Smooth muscle cell (in vitro differentiated cells): Measurements from ENCODE around the gene MYRIP. TPM values are rescaled to one million over a fixed set of nuclear protein-coding genes. Genes with fewer than 3 reads are reported as not detected.

Experiments
- DNase-seq: peaks from one replicate; lab custom pipeline; 2025; ENCODE audit not compliant: unreplicated experiment; lab: John Stamatoyannopoulos, UW
- H2AFZ ChIP-seq: fragments of 200-600 bp; sonication (generic); 2 replicates; pipeline ENCODE4 v1.6.0; 2016; ENCODE audit warnings: antibody characterized with exemption, low read depth, mild to moderate bottlenecking
- H3F3A ChIP-seq: fragments of 200-600 bp; sonication (generic); 2 replicates; pipeline ENCODE4 v1.6.0; 2017; ENCODE audit warnings: antibody characterized with exemption, low read depth
- H3K27ac ChIP-seq: fragments of 200-600 bp; sonication (generic); 2 replicates; pipeline ENCODE4 v1.5.1; 2016; ENCODE audit warnings: low read depth, mild to moderate bottlenecking
- H3K27me3 ChIP-seq: fragments of 200-600 bp; sonication (generic); 2 replicates; pipeline ENCODE4 v1.6.1; 2016; ENCODE audit warnings: low read depth, mild to moderate bottlenecking
- H3K36me3 ChIP-seq: fragments of 200-600 bp; sonication (generic); 2 replicates; pipeline ENCODE4 v1.5.1; 2016; ENCODE audit warnings: low read depth
- H3K4me1 ChIP-seq: fragments of 200-600 bp; sonication (generic); 2 replicates; pipeline ENCODE4 v1.5.1; 2016; ENCODE audit warnings: low read depth
- H3K4me2 ChIP-seq: fragments of 200-600 bp; sonication (generic); 2 replicates; pipeline ENCODE4 v1.6.0; 2016; ENCODE audit warnings: mild to moderate bottlenecking
- H3K4me3 ChIP-seq: fragments of 200-600 bp; sonication (generic); 2 replicates; pipeline ENCODE4 v1.5.1; 2016; ENCODE audit warnings: mild to moderate bottlenecking
- H3K79me2 ChIP-seq: fragments of 200-600 bp; sonication (generic); 2 replicates; pipeline ENCODE4 v1.6.0; 2016; ENCODE audit warnings: low read depth, mild to moderate bottlenecking
- H3K9ac ChIP-seq: fragments of 200-600 bp; sonication (generic); 2 replicates; pipeline ENCODE4 v1.6.0; 2016; ENCODE audit warnings: low read depth
- H3K9me3 ChIP-seq: fragments of 200-600 bp; sonication (generic); replicated peaks from 2 replicates; pipeline ENCODE4 v1.5.1; 2016; ENCODE audit warnings: low read depth
- H4K20me1 ChIP-seq: fragments of 200-600 bp; sonication (generic); 2 replicates; pipeline ENCODE4 v1.6.0; 2016; ENCODE audit warnings: low read depth
- CTCF ChIP-seq: fragments of 200-600 bp; sonication (generic); IDR thresholded peaks from 2 replicates; pipeline ENCODE4 v1.5.1; 2017; ENCODE audit warnings: borderline replicate concordance, mild to moderate bottlenecking, antibody characterized with exemption; ENCODE audit not compliant: insufficient read depth, poor library complexity, severe bottlenecking
- WGBS: methylation state at CpG from one replicate; pipeline ENCODE4 v1.1.7; 2016; ENCODE audit warnings: low lambda C conversion rate; 5-methylcytosine and 5-hydroxymethylcytosine counted together
- polyA plus RNA-seq: library from polyadenylated mRNA; unstranded; fragments of >200 nt; fragmentation: Nextera tagmentation; extraction: Ambion mirVana; gene quantifications from 2 replicates; pipeline ENCODE4 v1.2.1, GENCODE V29; 2016
- total RNA-seq: library from RNA; depleted of rRNA; stranded (reverse); fragments of >200 nt; gene quantifications from 2 replicates; pipeline ENCODE4 v1.2.3, GENCODE V29; 2014

MYRIP gene
- total and polyA plus RNA-seq, 2 experiments from 2014 or later, result not detected

- Histone ChIP-seq H2AFZ (no peak overlapping the region), H3K9ac (no peak overlapping the region), H3K27ac (no peak overlapping the region), H3K36me3 (no peaks in the 10 kb centered on the region), H3K79me2 (no peaks in the 10 kb centered on the region), H3K27me3 (no peaks in the 10 kb centered on the region), H3K4me1 (no peaks in the 10 kb centered on the region), H3K4me3 (no peak overlapping the region), H4K20me1 (no peaks in the 10 kb centered on the region), H3K9me3 (no peaks in the 10 kb centered on the region), H3F3A (no peaks in the 10 kb centered on the region), H3K4me2 (no peak overlapping the region)
- TF ChIP-seq CTCF, result no peak
- 76% methylated on average over 4 of the region's 4 CpGs for WGBS
- DNase-seq, result no peak
Observed at GRCh38 chr3:40211579-40211978, 402.2 kb downstream of the MYRIP start.

- no peak overlapping the region for H3K9ac ChIP-seq
Observed at GRCh38 chr3:40213556-40213955, 404.1 kb downstream of the MYRIP start.

GRCh38 chr3:40215015-40215414 lies 405.6 kb downstream of the MYRIP start:
- Histone ChIP-seq H3K27me3 (no peaks in the 10 kb centered on the region), H3F3A (no peaks in the 10 kb centered on the region), H3K4me2 (no peak overlapping the region), H3K79me2 (no peaks in the 10 kb centered on the region), H4K20me1 (no peaks in the 10 kb centered on the region), H3K9ac (no peak overlapping the region), H3K9me3 (no peaks in the 10 kb centered on the region), H3K4me1 (no peaks in the 10 kb centered on the region), H3K4me3 (no peak overlapping the region), H3K27ac (no peak overlapping the region), H2AFZ (no peak overlapping the region), H3K36me3 (no peaks in the 10 kb centered on the region)
- DNase-seq, result no peak
- no peak for TF ChIP-seq CTCF

More at GRCh38 chr3:40213556-40213955, 404.1 kb downstream of the MYRIP start:
- H3K4me2 ChIP-seq, result no peak overlapping the region
- no peaks in the 10 kb centered on the region for H3K79me2 ChIP-seq
- H2AFZ ChIP-seq, result no peak overlapping the region
- no peaks in the 10 kb centered on the region for H3K4me1 ChIP-seq
- no peak for DNase-seq
- TF ChIP-seq CTCF, result no peak
- H3K27me3 ChIP-seq, result no peaks in the 10 kb centered on the region
- H3K36me3 ChIP-seq, result no peaks in the 10 kb centered on the region
- 76% methylated on average over 5 of the region's 5 CpGs for WGBS
- no peaks in the 10 kb centered on the region for H3F3A ChIP-seq
- no peaks in the 10 kb centered on the region for H3K9me3 ChIP-seq
- H3K27ac ChIP-seq, result no peak overlapping the region
- no peak overlapping the region for H3K4me3 ChIP-seq
- no peaks in the 10 kb centered on the region for H4K20me1 ChIP-seq

- Histone ChIP-seq H3K27ac (no peak overlapping the region), H2AFZ (no peak overlapping the region), H3F3A (no peaks in the 10 kb centered on the region), H3K27me3 (no peaks in the 10 kb centered on the region), H4K20me1 (no peaks in the 10 kb centered on the region), H3K4me1 (no peaks in the 10 kb centered on the region), H3K79me2 (no peaks in the 10 kb centered on the region), H3K36me3 (no peaks in the 10 kb centered on the region), H3K9ac (no peak overlapping the region), H3K9me3 (no peaks in the 10 kb centered on the region), H3K4me3 (no peak overlapping the region), H3K4me2 (no peak overlapping the region)
- 90% methylated on average over 2 of the region's 2 CpGs for WGBS
- TF ChIP-seq CTCF, result no peak
- DNase-seq, result no peak
Observed at GRCh38 chr3:40216471-40216870, 407.1 kb downstream of the MYRIP start.
